Measurements from ENCODE around the gene SYNE1. TPM values are rescaled to one million over a fixed set of nuclear protein-coding genes. Genes with fewer than 3 reads are reported as not detected.

The SYNE1 gene
- total and polyA plus RNA-seq, 10 of the 15 experiments (the other 5 are each of a cell fraction or from before 2014, with no cell fraction given): 2.3 to 28.7 (median 14.1) TPM

GRCh38 chr6:152554851-152555250 is 82.3 kb downstream of the SYNE1 start:
- no peaks in the 10 kb centered on the region for H3K36me3 ChIP-seq (ENCODE audit: control insufficient read depth in 2 of 2, insufficient read depth in 2 of 2, low read length in 1 of 2)
- 0% methylated on average over 1 of the region's 1 CpG for WGBS (ENCODE audit: insufficient coverage, insufficient replicate concordance, low lambda C conversion rate, missing lambda C conversion rate)
- no peak overlapping the region for H3K4me3 ChIP-seq
- no peaks in the 10 kb centered on the region for H3K4me1 ChIP-seq (ENCODE audit: control insufficient read depth, insufficient read depth, low read length)
- no peak overlapping the region for H3K27ac ChIP-seq (ENCODE audit: control insufficient read depth, insufficient read depth)
- H2AFZ ChIP-seq (ENCODE audit: control insufficient read depth, low read depth, low read length): no peak overlapping the region
- ChIA-PET SMC1A (ENCODE audit: uncharacterized antibody, unreplicated experiment) (no interaction called here), RAD21 (ENCODE audit: unreplicated experiment) (no interaction called here), CTCF (no interaction called here), POLR2A (no interaction called here)
- H3K79me2 ChIP-seq (ENCODE audit: control insufficient read depth, insufficient read depth, low read length): no peaks in the 10 kb centered on the region
- in situ Hi-C loops (cut with MboI) (no loop called here), intact Hi-C loops (cut with micrococcal nuclease; ENCODE audit: unreplicated experiment) (loop anchor here (5.0 to 10.0 kb wide), 2 partner anchors 397 to 470 kb away; no protein-coding TSS in a partner anchor)
- no peaks in the 10 kb centered on the region; the same call in 2 of the 3 replicates for H3K9me3 ChIP-seq (replicated peaks; ENCODE audit: control insufficient read depth, insufficient read depth, low read length)
- ATAC-seq (no peak), FAIRE-seq (no peak), DNase-seq (ENCODE audit: low read depth, low spot score) (no peak)
- no peak overlapping the region for H3K9ac ChIP-seq (ENCODE audit: control insufficient read depth, insufficient read depth, low read length)
- no peak overlapping the region for H3K4me2 ChIP-seq (ENCODE audit: control insufficient read depth, insufficient read depth)
- BruUV-seq (replicated peaks): no TSS peak
- no peaks in the 10 kb centered on the region for H3K27me3 ChIP-seq (replicated peaks in 1 of 2; ENCODE audit: control insufficient read depth in 2 of 2, insufficient read depth in 2 of 2, low read length in 1 of 2)
- H4K20me1 ChIP-seq (ENCODE audit: control insufficient read depth, insufficient read depth): no peaks in the 10 kb centered on the region
- TF ChIP-seq BACH1 (IDR thresholded peaks at IDR 0.05; ENCODE audit: borderline replicate concordance) (no peak), SUPT20H (IDR thresholded peaks at IDR 0.05; ENCODE audit: borderline replicate concordance, control insufficient read depth, low read depth, low read length) (no peak), RBBP5 (conservative IDR thresholded peaks at IDR 0.05) (no peak), ZBTB11 (CRISPR knock-in tag; IDR thresholded peaks at IDR 0.05) (no peak), TAF1 (IDR thresholded peaks at IDR 0.05; ENCODE audit: borderline replicate concordance, low read depth, low read length) (no peak), EZH2 (IDR thresholded peaks at IDR 0.05; ENCODE audit: borderline replicate concordance, control insufficient read depth, low read depth, low read length) (no peak), RCOR1 (conservative IDR thresholded peaks at IDR 0.05; ENCODE audit: low read depth, low read length) (no peak), HDAC6 (IDR thresholded peaks at IDR 0.05; ENCODE audit: unreplicated experiment) (no peak), RUNX3 (IDR thresholded peaks at IDR 0.05; ENCODE audit: low read length) (no peak), ESRRA (IDR thresholded peaks at IDR 0.05; ENCODE audit: low read length) (no peak)
- TF ChIP-seq, protein P1, sequence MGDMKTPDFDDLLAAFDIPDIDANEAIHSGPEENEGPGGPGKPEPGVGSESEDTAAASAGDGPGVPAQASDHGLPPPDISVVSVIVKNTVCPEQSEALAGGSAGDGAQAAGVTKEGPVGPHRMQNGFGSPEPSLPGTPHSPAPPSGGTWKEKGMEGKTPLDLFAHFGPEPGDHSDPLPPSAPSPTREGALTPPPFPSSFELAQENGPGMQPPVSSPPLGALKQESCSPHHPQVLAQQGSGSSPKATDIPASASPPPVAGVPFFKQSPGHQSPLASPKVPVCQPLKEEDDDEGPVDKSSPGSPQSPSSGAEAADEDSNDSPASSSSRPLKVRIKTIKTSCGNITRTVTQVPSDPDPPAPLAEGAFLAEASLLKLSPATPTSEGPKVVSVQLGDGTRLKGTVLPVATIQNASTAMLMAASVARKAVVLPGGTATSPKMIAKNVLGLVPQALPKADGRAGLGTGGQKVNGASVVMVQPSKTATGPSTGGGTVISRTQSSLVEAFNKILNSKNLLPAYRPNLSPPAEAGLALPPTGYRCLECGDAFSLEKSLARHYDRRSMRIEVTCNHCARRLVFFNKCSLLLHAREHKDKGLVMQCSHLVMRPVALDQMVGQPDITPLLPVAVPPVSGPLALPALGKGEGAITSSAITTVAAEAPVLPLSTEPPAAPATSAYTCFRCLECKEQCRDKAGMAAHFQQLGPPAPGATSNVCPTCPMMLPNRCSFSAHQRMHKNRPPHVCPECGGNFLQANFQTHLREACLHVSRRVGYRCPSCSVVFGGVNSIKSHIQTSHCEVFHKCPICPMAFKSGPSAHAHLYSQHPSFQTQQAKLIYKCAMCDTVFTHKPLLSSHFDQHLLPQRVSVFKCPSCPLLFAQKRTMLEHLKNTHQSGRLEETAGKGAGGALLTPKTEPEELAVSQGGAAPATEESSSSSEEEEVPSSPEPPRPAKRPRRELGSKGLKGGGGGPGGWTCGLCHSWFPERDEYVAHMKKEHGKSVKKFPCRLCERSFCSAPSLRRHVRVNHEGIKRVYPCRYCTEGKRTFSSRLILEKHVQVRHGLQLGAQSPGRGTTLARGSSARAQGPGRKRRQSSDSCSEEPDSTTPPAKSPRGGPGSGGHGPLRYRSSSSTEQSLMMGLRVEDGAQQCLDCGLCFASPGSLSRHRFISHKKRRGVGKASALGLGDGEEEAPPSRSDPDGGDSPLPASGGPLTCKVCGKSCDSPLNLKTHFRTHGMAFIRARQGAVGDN (IDR thresholded peaks at IDR 0.05): no peak
- TF ChIP-seq, protein P2, sequence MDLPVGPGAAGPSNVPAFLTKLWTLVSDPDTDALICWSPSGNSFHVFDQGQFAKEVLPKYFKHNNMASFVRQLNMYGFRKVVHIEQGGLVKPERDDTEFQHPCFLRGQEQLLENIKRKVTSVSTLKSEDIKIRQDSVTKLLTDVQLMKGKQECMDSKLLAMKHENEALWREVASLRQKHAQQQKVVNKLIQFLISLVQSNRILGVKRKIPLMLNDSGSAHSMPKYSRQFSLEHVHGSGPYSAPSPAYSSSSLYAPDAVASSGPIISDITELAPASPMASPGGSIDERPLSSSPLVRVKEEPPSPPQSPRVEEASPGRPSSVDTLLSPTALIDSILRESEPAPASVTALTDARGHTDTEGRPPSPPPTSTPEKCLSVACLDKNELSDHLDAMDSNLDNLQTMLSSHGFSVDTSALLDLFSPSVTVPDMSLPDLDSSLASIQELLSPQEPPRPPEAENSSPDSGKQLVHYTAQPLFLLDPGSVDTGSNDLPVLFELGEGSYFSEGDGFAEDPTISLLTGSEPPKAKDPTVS (IDR thresholded peaks at IDR 0.05; ENCODE audit: low read depth, low read length): no peak
- TF ChIP-seq, protein P3, sequence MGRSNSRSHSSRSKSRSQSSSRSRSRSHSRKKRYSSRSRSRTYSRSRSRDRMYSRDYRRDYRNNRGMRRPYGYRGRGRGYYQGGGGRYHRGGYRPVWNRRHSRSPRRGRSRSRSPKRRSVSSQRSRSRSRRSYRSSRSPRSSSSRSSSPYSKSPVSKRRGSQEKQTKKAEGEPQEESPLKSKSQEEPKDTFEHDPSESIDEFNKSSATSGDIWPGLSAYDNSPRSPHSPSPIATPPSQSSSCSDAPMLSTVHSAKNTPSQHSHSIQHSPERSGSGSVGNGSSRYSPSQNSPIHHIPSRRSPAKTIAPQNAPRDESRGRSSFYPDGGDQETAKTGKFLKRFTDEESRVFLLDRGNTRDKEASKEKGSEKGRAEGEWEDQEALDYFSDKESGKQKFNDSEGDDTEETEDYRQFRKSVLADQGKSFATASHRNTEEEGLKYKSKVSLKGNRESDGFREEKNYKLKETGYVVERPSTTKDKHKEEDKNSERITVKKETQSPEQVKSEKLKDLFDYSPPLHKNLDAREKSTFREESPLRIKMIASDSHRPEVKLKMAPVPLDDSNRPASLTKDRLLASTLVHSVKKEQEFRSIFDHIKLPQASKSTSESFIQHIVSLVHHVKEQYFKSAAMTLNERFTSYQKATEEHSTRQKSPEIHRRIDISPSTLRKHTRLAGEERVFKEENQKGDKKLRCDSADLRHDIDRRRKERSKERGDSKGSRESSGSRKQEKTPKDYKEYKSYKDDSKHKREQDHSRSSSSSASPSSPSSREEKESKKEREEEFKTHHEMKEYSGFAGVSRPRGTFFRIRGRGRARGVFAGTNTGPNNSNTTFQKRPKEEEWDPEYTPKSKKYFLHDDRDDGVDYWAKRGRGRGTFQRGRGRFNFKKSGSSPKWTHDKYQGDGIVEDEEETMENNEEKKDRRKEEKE (IDR thresholded peaks at IDR 0.05): no peak
